Ovary (tissue), 9 donors: ENCODE results near the gene GOLGA5. TPM values are rescaled to one million over a fixed set of nuclear protein-coding genes. Genes with fewer than 3 reads are reported as not detected.

Source experiments
- DNase-seq, 5 donors: peaks; one replicate each; pipeline ENCODE4 v3.0.0-alpha.2; 2019 to 2020
- H3K27ac ChIP-seq, 2 donors: fragments of 200-600 bp; one replicate each; pipeline versions ENCODE4 v1.5.1 to v1.8.0; 2019 to 2022
- H3K27me3 ChIP-seq: fragments of 200-600 bp; one replicate; pipeline ENCODE4 v1.8.0; 2022
- H3K36me3 ChIP-seq: fragments of 200-600 bp; sonication (generic); one replicate; pipeline ENCODE4 v1.5.1; 2019
- H3K4me1 ChIP-seq: one replicate; pipeline ENCODE4 v1.8.1; 2013; ENCODE audit warnings: mild to moderate bottlenecking, moderate library complexity; ENCODE audit not compliant: insufficient read depth
- H3K4me3 ChIP-seq: fragments of 200-600 bp; sonication (generic); one replicate; pipeline ENCODE4 v1.5.1; 2017
- H3K9me3 ChIP-seq, 2 donors: fragments of 200-600 bp in 1 of 2; sonication (generic) in 1 of 2; one replicate each; pipeline versions ENCODE4 v1.5.1 to v1.8.1; 2013 to 2019; ENCODE audit warnings: mild to moderate bottlenecking in 1 of 2, moderate library complexity in 1 of 2
- CTCF ChIP-seq, 3 donors: fragments of 450-650 bp in 2 of 3; fragments of 200-600 bp in 1 of 3; IDR thresholded peaks; one replicate each; pipeline versions ENCODE4 v1.5.1 to v1.8.0; 2016 to 2022; ENCODE audit warnings: antibody characterized with exemption in 3 of 3, mild to moderate bottlenecking in 1 of 3
- EP300 ChIP-seq: sonication (generic); formaldehyde crosslinking; IDR thresholded peaks from one replicate; pipeline ENCODE4 v1.6.1; 2017; ENCODE audit warnings: antibody characterized with exemption
- POLR2A ChIP-seq: fragments of 450-650 bp; IDR thresholded peaks from one replicate; pipeline ENCODE4 v1.6.1; 2017; ENCODE audit warnings: antibody characterized with exemption, mild to moderate bottlenecking, moderate library complexity
- WGBS, 3 donors: extraction: QIAGEN DNeasy Blood & Tissue Kit in 1 of 3; methylation state at CpG; one replicate each; pipeline versions ENCODE4 v1.1.5 to v1.1.7; 2013 to 2017; 5-methylcytosine and 5-hydroxymethylcytosine counted together
- intact Hi-C, 4 donors: fragments of 100-400 bp; cut with DNase I; formaldehyde crosslinking; loops; one replicate each; pipeline versions ENCODE4 v1.11.0 to v1.15.1; 2022 to 2023
- polyA plus RNA-seq, 2 donors: library from polyadenylated mRNA; stranded (reverse); fragments of 200-250 nt in 1 of 2; fragments of 350-450 nt in 1 of 2; fragmentation: Illumina TruSeq in 1 of 2; extraction: RNeasy Lipid Tissue Mini Kit (QIAGEN cat#74804) in 1 of 2; gene quantifications; one replicate each; pipeline ENCODE4 v1.2.3, GENCODE V29; 2013 to 2014
- total RNA-seq, 7 donors: library from RNA; depleted of rRNA in 2 of 7; stranded (reverse); fragments of >200 nt in 2 of 7; fragmentation: NEBNext Ultra II Directional in 3 of 7; extraction: Animal tissue kit (Norgen Biotek cat#: 25700) in 3 of 7; gene quantifications; one replicate each; pipeline versions ENCODE4 v1.1.0 to v1.2.4, GENCODE V29; 2016 to 2023
- donor health status: DM: no; HTN: no; CAD: no; lungs with moderate emphysema.
- donor health status: DM: no; HTN: no; CAD: no.
- donor health status: Bipolar disorder and iron deficiency.
- donor health status: DM: yes; HTN: yes; CAD: no.
- donor health status: DM: no; HTN: no; CAD: no.
- donor health status: DM: yes; HTN: yes; CAD: no.

The GOLGA5 gene
- total and polyA plus RNA-seq, 9 donors: 19.6 to 31.2 (median 25.9) TPM

- intact Hi-C loops: no loop called here
- H3K4me3 ChIP-seq: no peak overlapping the region
- WGBS, 3 donors: 34 to 59% (median 43%) methylated on average over 5 of the region's 5 CpGs
- no peak for TF ChIP-seq EP300
- TF ChIP-seq POLR2A: no peak
- TF ChIP-seq CTCF (IDR thresholded peaks at IDR 0.05): no peak
- peaks cover 10% of the 10 kb centered on the region for H3K4me1 ChIP-seq
- H3K36me3 ChIP-seq: no peaks in the 10 kb centered on the region
- H3K27ac ChIP-seq: peak overlapping the region in 1 of 2 donors; percentile 71
- peak; percentile 52 to 80 (median 65) for DNase-seq
- no peaks in the 10 kb centered on the region for H3K27me3 ChIP-seq
- no peaks in the 10 kb centered on the region for H3K9me3 ChIP-seq
Observed at GRCh38 chr14:92750994-92751400, 43.1 kb upstream of the GOLGA5 start.

- Histone ChIP-seq H3K4me1 (peaks cover 10% of the 10 kb centered on the region), H3K27me3 (no peaks in the 10 kb centered on the region), H3K27ac (peak overlapping the region in 1 of 2 donors; percentile 71), H3K4me3 (no peak overlapping the region), H3K36me3 (no peaks in the 10 kb centered on the region), H3K9me3 (no peaks in the 10 kb centered on the region)
- 58 to 69% (median 66%) methylated on average over 4 of the region's 4 CpGs for WGBS, 3 donors
- intact Hi-C loops: no loop called here
- no peak for TF ChIP-seq POLR2A
- TF ChIP-seq EP300: no peak
- no peak for TF ChIP-seq CTCF (IDR thresholded peaks at IDR 0.05)
- DNase-seq: no peak
Observed at GRCh38 chr14:92751819-92752218, 42.3 kb upstream of the GOLGA5 start.

GRCh38 chr14:92753250-92753649, 40.9 kb upstream of the GOLGA5 start:
- peaks cover 10% of the 10 kb centered on the region for H3K4me1 ChIP-seq
- no peaks in the 10 kb centered on the region for H3K27me3 ChIP-seq
- H3K27ac ChIP-seq: no peak overlapping the region
- no peak overlapping the region for H3K4me3 ChIP-seq
- intact Hi-C loops: no loop called here
- H3K9me3 ChIP-seq: no peaks in the 10 kb centered on the region
- TF ChIP-seq POLR2A (no peak), EP300 (no peak), CTCF (IDR thresholded peaks at IDR 0.05) (no peak)
- 77 to 87% (median 83%) methylated on average over 5 of the region's 5 CpGs for WGBS, 3 donors
- no peak for DNase-seq
- H3K36me3 ChIP-seq: no peaks in the 10 kb centered on the region

GRCh38 chr14:92754966-92755365, 39.1 kb upstream of the GOLGA5 start:
- Histone ChIP-seq H3K27ac (no peak overlapping the region), H3K9me3 (no peaks in the 10 kb centered on the region), H3K27me3 (no peaks in the 10 kb centered on the region), H3K4me1 (peaks cover 10% of the 10 kb centered on the region), H3K36me3 (no peaks in the 10 kb centered on the region), H3K4me3 (no peak overlapping the region)
- WGBS, 3 donors: 73 to 75% (median 73%) methylated on average over 1 of the region's 1 CpG
- DNase-seq: no peak
- intact Hi-C loops: no loop called here
- TF ChIP-seq EP300 (no peak), POLR2A (no peak), CTCF (IDR thresholded peaks at IDR 0.05) (no peak)

GRCh38 chr14:92755495-92755894, 38.6 kb upstream of the GOLGA5 start:
- WGBS, 3 donors: 83 to 91% (median 89%) methylated on average over 3 of the region's 3 CpGs
- TF ChIP-seq CTCF (IDR thresholded peaks at IDR 0.05): no peak
- TF ChIP-seq EP300: no peak
- TF ChIP-seq POLR2A: no peak
- intact Hi-C loops: no loop called here
- Histone ChIP-seq H3K27me3 (no peaks in the 10 kb centered on the region), H3K36me3 (no peaks in the 10 kb centered on the region), H3K9me3 (no peaks in the 10 kb centered on the region), H3K4me1 (peaks cover 7% of the 10 kb centered on the region), H3K4me3 (no peak overlapping the region), H3K27ac (no peak overlapping the region)
- DNase-seq: no peak
